Measurements from ENCODE around the gene RAVER2. TPM values are rescaled to one million over a fixed set of nuclear protein-coding genes. Genes with fewer than 3 reads are reported as not detected.

RAVER2 gene
- total and polyA plus RNA-seq, 2 donors (not counting 3 experiments of a cell fraction or from before 2014, with no cell fraction given), result 6.0 to 13.9 TPM

DNA sequence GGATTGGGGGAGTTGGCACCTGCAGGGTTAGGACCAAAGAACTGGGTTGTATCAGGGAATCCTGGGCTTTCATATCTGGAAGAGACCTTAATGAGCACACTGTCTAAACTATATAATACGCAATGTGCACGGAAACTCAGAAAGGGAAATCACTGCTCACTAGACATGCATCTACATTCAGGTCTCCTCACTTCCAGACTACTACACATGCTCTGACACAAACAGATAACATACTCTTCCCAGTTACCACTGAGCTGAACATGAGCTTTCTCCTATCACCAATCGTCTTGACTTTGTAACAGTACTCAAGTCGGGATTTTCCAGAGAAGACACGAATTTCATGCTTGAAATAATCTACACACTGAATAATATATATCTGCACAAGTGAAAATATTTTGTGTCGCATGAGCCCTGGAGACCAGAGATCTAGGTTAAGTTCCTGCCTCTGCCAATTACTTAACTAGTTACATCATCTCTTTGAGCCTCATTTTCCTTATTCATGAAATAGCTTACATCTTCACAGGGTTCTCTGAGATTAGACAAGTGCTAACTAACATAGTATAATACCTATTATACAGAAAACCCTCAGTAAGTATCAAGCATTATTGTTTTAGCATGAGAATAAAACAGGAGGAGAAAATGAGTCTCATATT is 120.4 kb downstream of the RAVER2 start:
- Histone ChIP-seq H3K9me3 (replicated peaks; ENCODE audit: control insufficient read depth, insufficient read depth, low read length) (no peaks in the 10 kb centered on the region), H3K4me2 (ENCODE audit: insufficient read depth, low read length) (peak overlapping the region; percentile 68), H3K79me2 (ENCODE audit: control insufficient read depth, insufficient read depth, low read length) (peaks cover 11% of the 10 kb centered on the region), H4K20me1 (replicated peaks; ENCODE audit: control insufficient read depth, extremely low read depth, insufficient read depth, low read length) (no peaks in the 10 kb centered on the region), H3K36me3 (ENCODE audit: control insufficient read depth in 2 of 2, extremely low read depth in 1 of 2, insufficient read depth in 2 of 2, low read length in 2 of 2) (peaks cover 10 to 12% of the 10 kb centered on the region in 2 experiments), H3K4me1 (ENCODE audit: control insufficient read depth, extremely low read depth, insufficient read depth, low read length) (peaks cover 31% of the 10 kb centered on the region), H3K27me3 (ENCODE audit: control insufficient read depth in 2 of 2, insufficient read depth in 2 of 2, low read length in 2 of 2) (no peaks in the 10 kb centered on the region), H3K4me3 (replicated peaks in 1 of 3; ENCODE audit: insufficient read depth in 1 of 3, low read depth in 1 of 3, low read length in 3 of 3) (no peak overlapping the region), H2AFZ (ENCODE audit: low read depth, low read length) (no peak overlapping the region), H3K27ac (ENCODE audit: insufficient read depth, low read depth, low read length) (peak overlapping the region; percentile 68), H3K9me1 (replicated peaks; ENCODE audit: control insufficient read depth, extremely low read depth, insufficient read depth, low read length) (no peaks in the 10 kb centered on the region), H3K9ac (replicated peaks; ENCODE audit: extremely low read depth, insufficient read depth, low read length) (peak overlapping the region; percentile 25)
- no peak for TF ChIP-seq EZH2 (IDR thresholded peaks at IDR 0.05; ENCODE audit: borderline replicate concordance, low read depth, low read length, severe bottlenecking)
- no peak for TF ChIP-seq JUN (IDR thresholded peaks at IDR 0.05; ENCODE audit: borderline replicate concordance, insufficient read depth, insufficient read length, low read depth)
- no peak for TF ChIP-seq POLR2A (IDR thresholded peaks at IDR 0.05; ENCODE audit: low read depth, low read length)
- TF ChIP-seq FOS (IDR thresholded peaks at IDR 0.05; ENCODE audit: borderline replicate concordance, insufficient read depth, low read length), result no peak
- TF ChIP-seq, protein P1, sequence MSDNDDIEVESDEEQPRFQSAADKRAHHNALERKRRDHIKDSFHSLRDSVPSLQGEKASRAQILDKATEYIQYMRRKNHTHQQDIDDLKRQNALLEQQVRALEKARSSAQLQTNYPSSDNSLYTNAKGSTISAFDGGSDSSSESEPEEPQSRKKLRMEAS (IDR thresholded peaks at IDR 0.05; ENCODE audit: insufficient read depth, insufficient read length), result no peak
- no peak for TF ChIP-seq POLR2AphosphoS5 (IDR thresholded peaks at IDR 0.05; ENCODE audit: insufficient read depth, low read depth, low read length)
- TF ChIP-seq, protein P2, sequence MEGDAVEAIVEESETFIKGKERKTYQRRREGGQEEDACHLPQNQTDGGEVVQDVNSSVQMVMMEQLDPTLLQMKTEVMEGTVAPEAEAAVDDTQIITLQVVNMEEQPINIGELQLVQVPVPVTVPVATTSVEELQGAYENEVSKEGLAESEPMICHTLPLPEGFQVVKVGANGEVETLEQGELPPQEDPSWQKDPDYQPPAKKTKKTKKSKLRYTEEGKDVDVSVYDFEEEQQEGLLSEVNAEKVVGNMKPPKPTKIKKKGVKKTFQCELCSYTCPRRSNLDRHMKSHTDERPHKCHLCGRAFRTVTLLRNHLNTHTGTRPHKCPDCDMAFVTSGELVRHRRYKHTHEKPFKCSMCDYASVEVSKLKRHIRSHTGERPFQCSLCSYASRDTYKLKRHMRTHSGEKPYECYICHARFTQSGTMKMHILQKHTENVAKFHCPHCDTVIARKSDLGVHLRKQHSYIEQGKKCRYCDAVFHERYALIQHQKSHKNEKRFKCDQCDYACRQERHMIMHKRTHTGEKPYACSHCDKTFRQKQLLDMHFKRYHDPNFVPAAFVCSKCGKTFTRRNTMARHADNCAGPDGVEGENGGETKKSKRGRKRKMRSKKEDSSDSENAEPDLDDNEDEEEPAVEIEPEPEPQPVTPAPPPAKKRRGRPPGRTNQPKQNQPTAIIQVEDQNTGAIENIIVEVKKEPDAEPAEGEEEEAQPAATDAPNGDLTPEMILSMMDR (IDR thresholded peaks at IDR 0.05; ENCODE audit: extremely low read depth in 1 of 2, insufficient read depth in 1 of 2, low read depth in 1 of 2, low read length in 2 of 2), result no peak
- no peak for TF ChIP-seq GATA2 (IDR thresholded peaks at IDR 0.05; ENCODE audit: insufficient read depth, insufficient read length, low read depth, low read length)
- TF ChIP-seq MYC (IDR thresholded peaks at IDR 0.05; ENCODE audit: low read depth, low read length), result no peak
- CTCF ChIA-PET, result interaction anchor here (0.6 to 1.7 kb wide), 5 partner anchors 14 to 210 kb away, joined by 3 to 7 read pairs (median 5); partner anchors contain the start of gene JAK1
- DNase-seq (ENCODE audit: low read depth, low spot score) (no peak), FAIRE-seq (no peak)
- BruUV-seq (replicated peaks), result no TSS peak
- dilution Hi-C loops (cut with MboI; ENCODE audit: extremely low pct_ligation_motif_present, low sequenced_read_pairs), result no loop called here
- POLR2A ChIA-PET, result interaction anchor here (1.5 kb wide), 1 partner anchor 101 kb away, joined by 5 read pairs; the partner anchor contains the start of gene JAK1
- intact Hi-C loops (cut with micrococcal nuclease), result loop anchor here (2.0 kb wide), 3 partner anchors 100 to 202 kb away; no protein-coding TSS in a partner anchor
